IMR-90 (cell line): ENCODE data around the gene CLDN11. TPM values are rescaled to one million over a fixed set of nuclear protein-coding genes. Genes with fewer than 3 reads are reported as not detected.

Source experiments
- ATAC-seq: fragments of 200-7000 bp; cut with Tn5 transposase; 2 replicates; pipeline ENCODE4 v1.9.1; 2020; ENCODE audit warnings: low read depth, mild to moderate bottlenecking, moderate library complexity
- BruUV-seq: library from RNA; stranded (reverse); fragments of 400-500 nt; replicated peaks from 2 replicates; lab custom pipeline; 2021; lab: Mats Ljungman, UMichigan
- CTCF ChIA-PET: fragments of 300-600 bp; formaldehyde crosslinking; extraction: SDS; loops from one replicate; lab custom pipeline; 2021; ENCODE audit warnings: antibody characterized with exemption; lab: Yijun Ruan, JAX
- POLR2A ChIA-PET: fragments of 300-600 bp; sonication (Branson Sonifier 250); formaldehyde crosslinking; loops from one replicate; lab custom pipeline; 2022; ENCODE audit warnings: antibody characterized with exemption; ENCODE audit not compliant: unreplicated experiment; lab: Charles Lee
- DNase-seq: peaks from one replicate; pipeline ENCODE4 v3.0.0; 2013
- H2AFZ ChIP-seq: replicated peaks from 2 replicates; pipeline ENCODE3; 2013; ENCODE audit warnings: low read length, mild to moderate bottlenecking; ENCODE audit not compliant: poor library complexity
- H2AK5ac ChIP-seq: 2 replicates; pipeline ENCODE4 v1.6.1; 2013; ENCODE audit warnings: low read depth, low read length, inconsistent platforms
- H2AK9ac ChIP-seq: replicated peaks from 2 replicates; pipeline ENCODE3; 2013; ENCODE audit warnings: mild to moderate bottlenecking, low read depth, low read length, moderate library complexity; ENCODE audit not compliant: poor library complexity
- H2BK120ac ChIP-seq: 2 replicates; pipeline ENCODE4 v1.6.1; 2013; ENCODE audit warnings: low read depth, low read length, inconsistent platforms
- H2BK15ac ChIP-seq: 3 replicates; pipeline ENCODE4 v1.6.1; 2013; ENCODE audit warnings: low read depth, low read length, inconsistent platforms
- H2BK20ac ChIP-seq: 2 replicates; pipeline ENCODE4 v1.6.1; 2013; ENCODE audit warnings: low read depth, mild to moderate bottlenecking, inconsistent platforms, low read length, moderate library complexity
- H2BK5ac ChIP-seq: 2 replicates; pipeline ENCODE4 v1.6.1; 2013; ENCODE audit warnings: mild to moderate bottlenecking, low read depth, low read length, inconsistent platforms; ENCODE audit not compliant: poor library complexity, severe bottlenecking
- H3K14ac ChIP-seq: replicated peaks from 2 replicates; pipeline ENCODE4 v1.6.1; 2013; ENCODE audit warnings: low read depth, low read length, inconsistent platforms
- H3K18ac ChIP-seq: 2 replicates; pipeline ENCODE4 v1.6.1; 2013; ENCODE audit warnings: low read depth, low read length, control low read depth
- H3K23ac ChIP-seq: 2 replicates; pipeline ENCODE4 v1.6.1; 2013; ENCODE audit warnings: low read depth, low read length, inconsistent platforms
- H3K27ac ChIP-seq: 2 replicates; pipeline ENCODE4 v1.5.1; 2013; ENCODE audit warnings: mild to moderate bottlenecking, control low read depth, low read length; ENCODE audit not compliant: insufficient read depth
- H3K27me3 ChIP-seq: 2 replicates; pipeline ENCODE4 v1.6.1; 2013; ENCODE audit warnings: low read length; ENCODE audit not compliant: control insufficient read depth, insufficient read depth
- H3K36me3 ChIP-seq: 2 replicates; pipeline ENCODE4 v1.6.1; 2013; ENCODE audit warnings: low read length, mixed read lengths; ENCODE audit not compliant: control insufficient read depth, insufficient read depth
- H3K4ac ChIP-seq: 2 replicates; pipeline ENCODE4 v1.6.1; 2013; ENCODE audit warnings: low read depth, low read length, inconsistent platforms
- H3K4me1 ChIP-seq: 2 replicates; pipeline ENCODE4 v1.6.1; 2013; ENCODE audit warnings: low read length, mixed read lengths; ENCODE audit not compliant: control insufficient read depth, insufficient read depth
- H3K4me2 ChIP-seq: 2 replicates; pipeline ENCODE4 v1.6.1; 2013; ENCODE audit warnings: low read depth, mild to moderate bottlenecking, control low read depth, low read length, moderate library complexity
- H3K4me3 ChIP-seq: 2 replicates; pipeline ENCODE4 v1.5.1; 2013; ENCODE audit warnings: low read depth, mild to moderate bottlenecking, control low read depth, low read length, moderate library complexity; ENCODE audit not compliant: insufficient read depth
- H3K56ac ChIP-seq: 2 replicates; pipeline ENCODE4 v1.6.1; 2013; ENCODE audit warnings: low read length, inconsistent platforms; ENCODE audit not compliant: insufficient read depth; ENCODE audit errors: extremely low read depth
- H3K79me1 ChIP-seq, 2 experiments: 2 replicates each; pipeline ENCODE4 v1.6.1; 2013; ENCODE audit warnings: low read length in 2 of 2, inconsistent platforms in 1 of 2, low read depth in 1 of 2
- H3K9ac ChIP-seq: 2 replicates; pipeline ENCODE4 v1.6.1; 2013; ENCODE audit warnings: low read depth, low read length, control low read depth
- H3K9me1 ChIP-seq: 2 replicates; pipeline ENCODE4 v1.6.1; 2013; ENCODE audit warnings: low read length, inconsistent platforms; ENCODE audit not compliant: insufficient read depth
- H3K9me3 ChIP-seq: 2 replicates; pipeline ENCODE4 v1.6.1; 2013; ENCODE audit warnings: low read length; ENCODE audit not compliant: control insufficient read depth, insufficient read depth
- H4K20me1 ChIP-seq: 2 replicates; pipeline ENCODE4 v1.6.1; 2013; ENCODE audit warnings: low read length, inconsistent platforms; ENCODE audit not compliant: insufficient read depth
- H4K5ac ChIP-seq: 2 replicates; pipeline ENCODE4 v1.6.1; 2013; ENCODE audit warnings: mild to moderate bottlenecking, low read depth, low read length, control low read depth
- H4K8ac ChIP-seq, 2 experiments: 2 replicates each; pipeline ENCODE4 v1.6.1; 2013; ENCODE audit warnings: low read depth in 2 of 2, low read length in 2 of 2, control low read depth in 1 of 2, inconsistent platforms in 1 of 2
- H4K91ac ChIP-seq: 2 replicates; pipeline ENCODE4 v1.6.1; 2013; ENCODE audit warnings: low read depth, low read length, inconsistent platforms; ENCODE audit not compliant: insufficient read depth
- BHLHE40 ChIP-seq: fragments of 150-350 bp; IDR thresholded peaks from 2 replicates; pipeline ENCODE4 v1.6.1; 2016; ENCODE audit warnings: mild to moderate bottlenecking, low read depth, low read length
- CHD1 ChIP-seq: IDR thresholded peaks from 2 replicates; pipeline ENCODE4 v1.6.1; 2012; ENCODE audit warnings: low read depth, low read length, improper control_type of control experiment
- MAFK ChIP-seq: IDR thresholded peaks from 2 replicates; pipeline ENCODE4 v1.6.1; 2012; ENCODE audit warnings: low read depth, low read length, improper control_type of control experiment
- NFE2L2 ChIP-seq: fragments of 150-350 bp; IDR thresholded peaks from 2 replicates; pipeline ENCODE4 v1.6.1; 2016; ENCODE audit warnings: low read depth, mild to moderate bottlenecking, low read length
- RFX5 ChIP-seq: IDR thresholded peaks from 2 replicates; pipeline ENCODE4 v1.8.0; 2012; ENCODE audit warnings: low read depth, mild to moderate bottlenecking, low read length, moderate library complexity
- WGBS, 2 experiments: methylation state at CpG; one replicate each; pipeline versions ENCODE4 v1.1.5 to v1.1.7; 2013; ENCODE audit warnings: missing lambda C conversion rate in 2 of 2; ENCODE audit not compliant: insufficient read length in 1 of 2; ENCODE audit errors: extremely low coverage in 2 of 2; 5-methylcytosine and 5-hydroxymethylcytosine counted together
- dilution Hi-C: fragments of 300-500 bp; cut with HindIII; formaldehyde crosslinking; loops from one replicate; pipeline ENCODE4 v1.14.3; 2018; ENCODE audit warnings: low sequenced_read_pairs; ENCODE audit not compliant: unreplicated experiment
- in situ Hi-C: fragments of 300-500 bp; cut with MboI; formaldehyde crosslinking; loops from 3 replicates; pipeline ENCODE4 v1.14.3; 2019; ENCODE audit warnings: low sequenced_read_pairs, inconsistent platforms, mixed read lengths
- intact Hi-C: fragments of 100-400 bp; cut with micrococcal nuclease; formaldehyde crosslinking; loops from 2 replicates; pipeline ENCODE4 v1.10.0; 2022
- polyA plus RNA-seq, 3 experiments: library from polyadenylated mRNA; depleted of rRNA; stranded (reverse); fragments of >200 nt; gene quantifications; 2 replicates each; pipeline ENCODE4 v1.2.3, GENCODE V29; 2012; ENCODE audit warnings: low replicate concordance in 1 of 3
- total RNA-seq: library from RNA; depleted of rRNA; stranded (reverse); fragments of >200 nt; gene quantifications from 2 replicates; pipeline ENCODE4 v1.2.3, GENCODE V29; 2012

CLDN11 gene
- total and polyA plus RNA-seq, 2 of the 4 experiments (the other 2 are of a cell fraction): 245 to 318 TPM

GRCh38 chr3:170467571-170468147, 49.0 kb downstream of the CLDN11 start:
- H2BK15ac ChIP-seq: no peak overlapping the region
- no peak for ATAC-seq
- no peaks in the 10 kb centered on the region for H3K27me3 ChIP-seq
- H4K91ac ChIP-seq: no peak overlapping the region
- peaks cover 0 to 2% of the 10 kb centered on the region in 2 experiments; a peak in 1 of 4 replicates for H3K79me1 ChIP-seq
- no CpG with 5 or more reads among the region's 7 CpGs for WGBS, 2 experiments
- H3K23ac ChIP-seq: no peak overlapping the region
- no peak overlapping the region for H3K27ac ChIP-seq
- H2BK5ac ChIP-seq: no peak overlapping the region
- intact Hi-C loops (no loop called here), dilution Hi-C loops (no loop called here), in situ Hi-C loops (no loop called here)
- POLR2A ChIA-PET: no interaction called here
- no peak overlapping the region for H2AK9ac ChIP-seq
- H4K8ac ChIP-seq: no peak overlapping the region
- H4K5ac ChIP-seq: no peak overlapping the region
- H3K4me1 ChIP-seq: peaks cover 24% of the 10 kb centered on the region
- no peak overlapping the region for H2BK120ac ChIP-seq
- no peak overlapping the region for H2AFZ ChIP-seq
- no peak for DNase-seq
- no peak overlapping the region for H3K14ac ChIP-seq
- H3K4me3 ChIP-seq: no peak overlapping the region
- TF ChIP-seq MAFK: no peak
- TF ChIP-seq RFX5: no peak
- TF ChIP-seq BHLHE40: no peak
- no peak for TF ChIP-seq NFE2L2
- no peak for TF ChIP-seq CHD1
- H3K9me3 ChIP-seq: no peaks in the 10 kb centered on the region
- no peak overlapping the region for H2BK20ac ChIP-seq
- no peak overlapping the region for H3K4ac ChIP-seq
- H2AK5ac ChIP-seq: no peak overlapping the region
- H3K56ac ChIP-seq: no peak overlapping the region
- no peaks in the 10 kb centered on the region for H3K36me3 ChIP-seq
- CTCF ChIA-PET: no interaction called here
- H3K9me1 ChIP-seq: peaks cover 13% of the 10 kb centered on the region
- H3K4me2 ChIP-seq: no peak overlapping the region
- peaks cover 4% of the 10 kb centered on the region; the same call in 1 of the 2 replicates for H4K20me1 ChIP-seq
- no peak overlapping the region for H3K18ac ChIP-seq
- BruUV-seq: no TSS peak
- H3K9ac ChIP-seq: no peak overlapping the region
